Gastrocnemius medialis (tissue), 4 donors: Measurements from ENCODE around the gene KCNV2.

Experiments used
- POLR2A ChIP-seq, 2 donors: fragments of 450-650 bp; IDR thresholded peaks; one replicate each; pipeline ENCODE4 v1.6.1; 2017; ENCODE audit warnings: antibody characterized with exemption in 2 of 2, mild to moderate bottlenecking in 2 of 2, moderate library complexity in 2 of 2
- TF ChIP-seq, protein P1 (sequence below), 5 experiments: fragments of 450-650 bp in 3 of 5; fragments of 200-600 bp in 2 of 5; sonication (generic) in 2 of 5; IDR thresholded peaks in 4 of 5; conservative IDR thresholded peaks in 1 of 5; 1 replicate in 4 of 5; 2 replicates in 1 of 5; pipeline ENCODE4 v1.5.1; 2016 to 2019; ENCODE audit warnings: antibody characterized with exemption in 5 of 5, mild to moderate bottlenecking in 3 of 5, moderate library complexity in 3 of 5

DNA sequence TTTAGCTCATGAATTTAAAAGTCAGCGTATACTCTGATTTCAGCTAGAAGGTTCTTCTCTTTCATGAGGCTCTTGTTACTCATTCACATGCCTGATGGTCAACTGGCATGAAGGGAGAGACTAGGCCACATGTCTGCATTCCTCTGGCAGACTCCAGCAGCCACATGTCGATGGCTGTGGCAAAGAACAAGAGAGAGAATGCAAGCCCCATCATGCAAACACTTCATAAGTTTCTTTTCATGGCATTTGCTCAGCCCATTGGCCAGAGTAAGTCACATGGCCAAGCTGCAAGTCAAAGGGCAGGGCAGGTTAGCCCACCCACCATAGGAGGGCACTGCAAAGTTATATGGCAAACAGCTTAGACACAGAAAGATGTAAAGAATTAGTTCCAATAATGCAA is 5.4 kb downstream of the KCNV2 start:
- TF ChIP-seq, protein P1, sequence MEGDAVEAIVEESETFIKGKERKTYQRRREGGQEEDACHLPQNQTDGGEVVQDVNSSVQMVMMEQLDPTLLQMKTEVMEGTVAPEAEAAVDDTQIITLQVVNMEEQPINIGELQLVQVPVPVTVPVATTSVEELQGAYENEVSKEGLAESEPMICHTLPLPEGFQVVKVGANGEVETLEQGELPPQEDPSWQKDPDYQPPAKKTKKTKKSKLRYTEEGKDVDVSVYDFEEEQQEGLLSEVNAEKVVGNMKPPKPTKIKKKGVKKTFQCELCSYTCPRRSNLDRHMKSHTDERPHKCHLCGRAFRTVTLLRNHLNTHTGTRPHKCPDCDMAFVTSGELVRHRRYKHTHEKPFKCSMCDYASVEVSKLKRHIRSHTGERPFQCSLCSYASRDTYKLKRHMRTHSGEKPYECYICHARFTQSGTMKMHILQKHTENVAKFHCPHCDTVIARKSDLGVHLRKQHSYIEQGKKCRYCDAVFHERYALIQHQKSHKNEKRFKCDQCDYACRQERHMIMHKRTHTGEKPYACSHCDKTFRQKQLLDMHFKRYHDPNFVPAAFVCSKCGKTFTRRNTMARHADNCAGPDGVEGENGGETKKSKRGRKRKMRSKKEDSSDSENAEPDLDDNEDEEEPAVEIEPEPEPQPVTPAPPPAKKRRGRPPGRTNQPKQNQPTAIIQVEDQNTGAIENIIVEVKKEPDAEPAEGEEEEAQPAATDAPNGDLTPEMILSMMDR (IDR thresholded peaks at IDR 0.05 in 4 of 5, conservative IDR thresholded peaks at IDR 0.05 in 1 of 5): no peak
- no peak for TF ChIP-seq POLR2A (IDR thresholded peaks at IDR 0.05)
